HepG2 (cell line): Measurements from ENCODE around the gene USP32. TPM values are rescaled to one million over a fixed set of nuclear protein-coding genes. Genes with fewer than 3 reads are reported as not detected.

Experiments used
- AHDC1 ChIP-seq: sonication (generic); formaldehyde crosslinking; IDR thresholded peaks from 2 replicates; pipeline ENCODE4 v1.5.1; 2020; ENCODE audit warnings: mild to moderate bottlenecking, missing genetic modification reagents, borderline replicate concordance
- ARID4A ChIP-seq: sonication (generic); formaldehyde crosslinking; IDR thresholded peaks from 2 replicates; pipeline ENCODE4 v1.5.0; 2020; ENCODE audit warnings: mild to moderate bottlenecking, missing genetic modification reagents, borderline replicate concordance
- ATF1 ChIP-seq: IDR thresholded peaks from 2 replicates; pipeline ENCODE4 v1.6.1; 2016; ENCODE audit warnings: mild to moderate bottlenecking, control low read depth
- ATM ChIP-seq: fragments of 450-650 bp; IDR thresholded peaks from 2 replicates; pipeline ENCODE4 v1.7.1; 2017; ENCODE audit warnings: mild to moderate bottlenecking, borderline replicate concordance
- BORCS8-MEF2B ChIP-seq: sonication (generic); formaldehyde crosslinking; IDR thresholded peaks from 2 replicates; pipeline ENCODE4 v1.8.0; 2022; ENCODE audit warnings: mild to moderate bottlenecking, missing genetic modification reagents
- CREM ChIP-seq, 2 experiments: sonication (generic) in 1 of 2; formaldehyde crosslinking in 1 of 2; IDR thresholded peaks; 2 replicates each; pipeline versions ENCODE4 v1.4.0 to v1.6.1; 2016 to 2020; ENCODE audit warnings: antibody characterized with exemption in 1 of 2, mild to moderate bottlenecking in 1 of 2, missing genetic modification reagents in 1 of 2
- FUBP1 ChIP-seq: sonication (generic); formaldehyde crosslinking; IDR thresholded peaks from 2 replicates; pipeline ENCODE4 v1.5.1; 2020; ENCODE audit warnings: missing genetic modification reagents, mild to moderate bottlenecking, borderline replicate concordance
- GATAD1 ChIP-seq: IDR thresholded peaks from 2 replicates; pipeline ENCODE4 v1.6.1; 2016; ENCODE audit warnings: missing genetic modification reagents, missing compliant biosample characterization
- HHEX ChIP-seq: IDR thresholded peaks from 2 replicates; pipeline ENCODE4 v1.6.1; 2016; ENCODE audit warnings: control low read depth
- MAFG ChIP-seq: sonication (generic); formaldehyde crosslinking; IDR thresholded peaks from 2 replicates; pipeline ENCODE4 v1.5.1; 2020; ENCODE audit warnings: mild to moderate bottlenecking, missing genetic modification reagents
- NFRKB ChIP-seq: fragments of 450-650 bp; IDR thresholded peaks from 2 replicates; pipeline ENCODE4 v1.6.1; 2017
- NR0B2 ChIP-seq: sonication (generic); formaldehyde crosslinking; IDR thresholded peaks from 2 replicates; pipeline ENCODE4 v1.4.0; 2020; ENCODE audit warnings: mild to moderate bottlenecking, missing genetic modification reagents
- RFX1 ChIP-seq: fragments of 450-650 bp; IDR thresholded peaks from 2 replicates; pipeline ENCODE4 v1.6.1; 2017
- SIX4 ChIP-seq: sonication (generic); formaldehyde crosslinking; IDR thresholded peaks from 2 replicates; pipeline ENCODE4 v1.4.0; 2020; ENCODE audit warnings: missing genetic modification reagents
- TOPORS ChIP-seq: sonication (generic); formaldehyde crosslinking; IDR thresholded peaks from 2 replicates; pipeline ENCODE4 v1.8.0; 2023; ENCODE audit warnings: mild to moderate bottlenecking, missing genetic modification reagents
- ZSCAN20 ChIP-seq: sonication (generic); formaldehyde crosslinking; IDR thresholded peaks from 2 replicates; pipeline ENCODE4 v1.4.0; 2020; ENCODE audit warnings: missing genetic modification reagents, mild to moderate bottlenecking, borderline replicate concordance
- ZSCAN30 ChIP-seq: sonication (generic); formaldehyde crosslinking; IDR thresholded peaks from 2 replicates; pipeline ENCODE4 v1.5.0; 2020; ENCODE audit warnings: mild to moderate bottlenecking, missing genetic modification reagents
- polyA plus RNA-seq, 8 experiments: library from polyadenylated mRNA; depleted of rRNA in 3 of 8; stranded (reverse) in 7 of 8; unstranded in 1 of 8; fragments of >200 nt; fragmentation: Illumina TruSeq in 4 of 8; extraction: Trizol in 4 of 8; gene quantifications; 2 replicates each; pipeline versions ENCODE4 v1.2.1 to v1.2.3, GENCODE V29; 2011 to 2016; ENCODE audit warnings: low read depth in 4 of 8, missing spikeins in 1 of 8, mixed read lengths in 1 of 8; ENCODE audit not compliant: insufficient read depth in 1 of 8
- total RNA-seq, 5 experiments: library from RNA; depleted of rRNA; stranded (reverse); fragments of >200 nt; fragmentation: Illumina TruSeq; extraction: Trizol; gene quantifications; 2 replicates each; pipeline ENCODE4 v1.2.3, GENCODE V29; 2016; ENCODE audit warnings: low read depth in 1 of 5

Gene USP32
- total and polyA plus RNA-seq, 2 of the 13 experiments (the other 11 are each of a cell fraction or from before 2014, with no cell fraction given) = 24.9 to 39.9 TPM

- no peak; the same call in 1 of the 2 replicates for TF ChIP-seq ARID4A (CRISPR knock-in tag)
- TF ChIP-seq SIX4 (CRISPR knock-in tag) = no peak
- no peak for TF ChIP-seq GATAD1 (CRISPR knock-in tag)
- TF ChIP-seq BORCS8-MEF2B (CRISPR knock-in tag) = no peak
- TF ChIP-seq FUBP1 (CRISPR knock-in tag) = no peak
- TF ChIP-seq NFRKB = no peak
- TF ChIP-seq MAFG (CRISPR knock-in tag) = no peak
- no peak for TF ChIP-seq ATM
- TF ChIP-seq NR0B2 (CRISPR knock-in tag) = no peak
- TF ChIP-seq AHDC1 = peak; percentile 64; the same call in 1 of the 2 replicates
- TF ChIP-seq ZSCAN20 (CRISPR knock-in tag) = no peak
- no peak for TF ChIP-seq ATF1 (CRISPR knock-in tag)
- no peak for TF ChIP-seq TOPORS (CRISPR knock-in tag)
- no peak for TF ChIP-seq ZSCAN30
- TF ChIP-seq CREM (IDR thresholded peaks at IDR 0.05) = peak; percentile 75
- no peak for TF ChIP-seq CREM (CRISPR knock-in tag; IDR thresholded peaks at IDR 0.05)
- TF ChIP-seq RFX1 = no peak
- no peak for TF ChIP-seq HHEX
Measured at GRCh38 chr17:60355663-60356594, 36.0 kb downstream of the USP32 start (continued).
